HG02885 (cell line): ENCODE results near the gene VAC14.

Experiments used
- ATAC-seq: cut with Tn5 transposase; IDR thresholded peaks from one replicate; pipeline ENCODE4 v1.9.1; 2021; ENCODE audit warnings: mild to moderate bottlenecking; ENCODE audit not compliant: unreplicated experiment, poor library complexity

VAC14 gene

GRCh38 chr16:70696952-70697593 lies 103.9 kb downstream of the VAC14 start:
- no peak for ATAC-seq

- ATAC-seq: no peak
Measured at GRCh38 chr16:70696355-70696754, 104.6 kb downstream of the VAC14 start.

GRCh38 chr16:70695331-70696070 lies 105.5 kb downstream of the VAC14 start:
- no peak for ATAC-seq

DNA sequence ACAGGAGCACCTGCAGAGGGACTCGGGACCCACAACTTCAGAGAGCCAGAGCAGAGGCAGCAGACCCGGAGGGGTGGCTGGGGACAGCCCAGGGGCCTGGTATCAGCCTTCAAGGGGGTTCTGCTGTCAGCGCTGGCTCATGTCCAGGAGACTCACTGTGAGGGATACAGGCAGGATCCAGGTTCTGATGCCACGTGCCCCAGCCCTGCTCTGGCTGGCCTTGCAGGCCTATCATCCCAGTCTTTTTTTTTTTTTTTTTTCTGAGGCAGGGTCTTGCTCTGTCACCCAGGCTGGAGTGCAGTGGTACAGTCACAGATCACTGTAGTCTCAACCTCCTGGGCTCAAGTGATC lies 106.1 kb downstream of the VAC14 start:
- no peak for ATAC-seq

DNA sequence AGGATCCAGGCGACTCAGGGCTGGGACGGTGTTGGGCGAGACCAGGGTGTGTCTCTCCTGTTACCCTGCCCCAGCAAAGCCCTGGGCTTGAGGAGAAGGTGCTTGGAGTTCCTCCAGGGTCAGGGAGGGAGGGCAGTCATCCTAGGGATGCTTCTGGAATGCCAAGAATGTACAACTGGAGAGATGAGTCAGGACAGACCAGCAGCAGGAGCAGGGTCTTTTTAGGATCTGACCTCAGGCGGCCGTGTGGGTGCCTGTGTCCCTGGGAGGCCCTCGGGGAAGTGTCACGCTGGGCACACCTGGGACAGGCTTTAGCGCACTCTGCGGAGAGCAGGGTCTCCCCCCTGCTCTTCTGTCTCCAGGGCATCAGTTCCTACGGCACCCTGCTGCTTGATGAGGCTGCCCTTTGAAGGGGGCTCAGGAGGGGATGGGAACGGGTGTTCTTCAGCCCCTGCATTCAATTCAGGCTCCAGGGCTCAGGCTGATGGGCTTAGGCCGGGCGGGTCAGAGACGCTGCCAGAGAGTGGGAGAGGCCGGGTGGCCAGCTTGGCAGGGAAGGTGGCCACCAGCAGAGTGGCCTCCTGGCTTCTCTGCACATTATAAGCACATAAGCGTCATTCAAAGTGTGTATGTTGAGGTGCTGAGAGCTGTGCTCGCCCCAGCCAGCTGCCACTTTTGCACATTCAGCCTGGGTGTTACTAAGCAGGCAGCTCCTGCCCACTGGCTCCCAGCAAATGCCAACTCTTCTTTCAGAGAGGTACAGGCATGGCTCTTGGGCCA lies 106.7 kb downstream of the VAC14 start:
- no peak for ATAC-seq

- ATAC-seq: no peak
Measured at GRCh38 chr16:70692873-70693671, 107.9 kb downstream of the VAC14 start.

DNA sequence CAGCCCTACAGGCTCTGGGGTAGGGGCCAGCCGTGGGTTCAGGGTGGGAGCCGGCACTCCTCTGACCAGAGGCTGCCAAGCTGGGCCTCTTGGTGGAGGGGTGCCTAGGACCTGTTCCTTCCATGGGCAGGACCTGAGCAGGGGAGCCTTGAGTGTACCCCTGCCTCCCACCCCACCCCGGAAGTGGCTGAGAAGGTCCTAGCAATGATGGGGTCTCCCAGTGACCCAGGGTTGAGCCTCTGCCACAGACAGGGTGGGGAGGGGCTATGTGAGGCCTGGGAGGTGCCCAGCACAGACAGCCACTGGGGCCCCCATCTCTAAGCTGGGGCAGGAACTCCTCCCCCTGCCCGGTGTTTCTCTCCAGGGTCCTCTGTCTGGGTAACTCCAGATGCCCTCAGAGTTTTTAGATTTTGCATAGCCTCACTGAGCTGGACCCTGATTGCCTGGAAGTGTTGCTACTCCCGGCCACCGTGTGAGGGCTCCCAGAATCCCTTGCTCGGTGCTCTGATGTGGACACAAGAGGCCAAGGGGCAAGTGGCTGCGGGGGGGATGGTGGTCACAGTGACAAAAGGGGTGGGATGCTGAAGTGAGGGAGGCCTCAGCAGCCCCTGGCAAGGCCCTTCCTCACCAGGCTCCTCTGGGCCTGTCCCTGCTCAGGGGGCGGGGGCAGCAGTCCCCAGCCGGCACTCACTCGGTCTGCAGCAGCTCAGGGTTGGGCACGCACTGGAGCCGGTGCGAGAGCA lies 108.7 kb downstream of the VAC14 start:
- no peak for ATAC-seq

DNA sequence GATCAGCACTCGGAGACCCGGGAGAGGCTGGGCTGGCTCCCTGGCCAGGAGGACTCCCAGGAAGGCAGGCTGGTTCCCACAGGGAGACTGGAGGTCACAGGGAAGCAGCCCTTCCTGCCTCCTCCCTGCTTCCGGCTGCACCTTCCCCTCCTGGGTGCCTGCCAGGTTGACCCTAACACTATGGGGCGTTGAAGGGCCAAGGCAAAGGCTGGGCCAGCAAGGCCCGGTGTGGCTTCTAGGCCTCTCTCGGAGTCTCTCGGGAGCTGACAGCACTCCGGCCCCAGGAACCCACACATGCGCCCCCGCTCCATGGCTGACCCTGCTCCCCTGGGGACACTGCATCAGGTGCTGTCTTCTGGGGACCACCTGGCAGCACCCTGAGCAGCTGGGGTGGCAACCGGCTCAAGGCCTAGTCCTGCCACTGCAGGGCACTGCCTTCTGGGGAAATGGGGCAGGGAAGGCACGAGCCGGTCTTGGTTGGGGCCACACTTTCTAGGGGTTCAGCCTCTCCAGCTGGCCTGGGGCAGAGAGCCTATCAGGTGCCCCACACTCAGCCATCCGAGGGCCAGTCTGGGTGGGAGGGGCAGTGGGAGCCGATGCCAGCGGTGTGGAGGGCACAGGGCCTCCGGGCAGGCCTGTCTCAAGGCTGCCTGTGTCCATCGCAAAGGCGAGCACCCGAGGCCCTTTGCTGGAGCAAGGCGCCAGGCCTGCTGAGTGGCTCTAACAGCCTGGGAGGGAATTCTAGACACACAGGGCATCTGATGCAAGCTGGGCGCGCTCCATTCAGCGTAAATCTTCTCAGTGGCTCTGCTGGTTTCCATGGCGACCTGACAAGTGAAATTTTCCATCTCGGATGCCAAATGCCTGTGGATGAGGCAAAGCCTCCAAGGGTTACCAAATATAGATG lies 109.5 kb downstream of the VAC14 start:
- ATAC-seq: no peak

DNA sequence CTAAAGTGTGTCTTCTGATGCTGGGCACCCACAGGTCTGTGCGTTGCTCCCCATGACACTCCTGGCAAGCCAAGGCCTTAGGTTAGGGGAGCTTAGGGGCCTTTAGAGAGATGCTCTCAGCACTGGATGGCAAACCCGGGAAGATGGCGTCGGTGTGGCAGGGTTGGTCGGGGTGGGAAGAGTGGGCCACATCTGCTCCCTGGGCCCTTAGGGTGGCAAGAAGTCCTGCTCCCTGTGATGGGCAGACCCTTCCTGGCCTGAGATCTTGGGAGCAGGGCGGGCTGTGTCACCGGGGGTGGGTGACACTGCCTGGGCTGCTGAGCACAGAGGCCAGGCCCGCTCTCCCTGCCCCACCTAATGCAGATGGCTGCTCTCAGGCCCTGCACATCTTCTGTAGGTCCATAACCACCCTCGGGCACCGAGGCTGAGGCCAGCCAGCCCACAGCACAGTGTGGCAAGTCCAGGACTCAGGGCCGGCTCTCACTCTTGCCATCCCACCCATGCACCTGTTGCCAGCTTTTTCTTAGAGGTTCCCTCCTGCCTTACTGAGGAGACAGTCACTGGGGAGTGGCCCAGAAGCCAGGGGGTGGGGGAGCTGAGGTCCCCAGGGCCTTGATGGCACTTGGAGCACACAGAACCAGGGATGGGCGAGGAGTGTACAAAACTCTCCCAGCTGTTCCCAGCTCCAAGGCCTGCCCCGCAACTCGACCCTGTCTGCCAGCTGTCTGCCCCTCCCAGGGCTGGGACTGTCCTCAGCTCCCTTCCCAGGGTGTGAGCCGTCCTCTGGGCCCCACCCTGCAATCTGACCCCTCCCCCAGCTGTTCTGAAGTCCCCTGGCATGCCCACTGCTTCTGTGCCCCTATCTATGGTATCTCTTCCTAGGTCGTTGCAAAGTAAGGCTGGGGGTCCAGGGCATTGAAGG lies 110.7 kb downstream of the VAC14 start:
- ATAC-seq: no peak

- no peak for ATAC-seq
Measured at GRCh38 chr16:70689035-70689969, 111.7 kb downstream of the VAC14 start.

DNA sequence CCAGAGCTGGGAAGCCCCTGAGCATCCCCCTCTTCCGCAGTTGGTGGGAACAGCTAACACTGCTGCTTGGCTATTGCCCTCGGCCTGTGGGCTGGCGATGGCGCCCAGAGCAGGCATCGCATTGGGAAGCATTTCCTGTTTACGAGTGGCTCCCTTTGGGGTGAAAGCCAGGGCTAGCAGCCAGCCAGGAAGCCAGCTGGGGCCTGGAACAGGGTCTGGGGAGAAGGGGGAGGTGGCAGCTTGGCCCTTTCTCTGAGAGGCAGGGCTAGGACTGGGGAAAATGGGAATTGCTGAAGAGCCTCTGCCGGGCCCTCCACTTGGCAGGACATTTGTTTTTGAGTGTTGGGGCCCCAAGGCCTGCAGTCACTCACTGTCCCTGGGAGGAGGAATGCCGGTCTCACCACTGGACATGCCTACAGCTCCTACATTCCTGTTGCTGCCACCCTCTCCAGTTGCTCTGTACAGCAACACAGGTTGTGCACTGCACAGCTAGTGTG lies 112.7 kb downstream of the VAC14 start:
- ATAC-seq: no peak

- ATAC-seq: no peak
Measured at GRCh38 chr16:70687671-70688245, 113.2 kb downstream of the VAC14 start.

- ATAC-seq: no peak
Measured at GRCh38 chr16:70687102-70687511, 113.9 kb downstream of the VAC14 start.

- ATAC-seq: no peak
Measured at GRCh38 chr16:70686376-70687101, 114.4 kb downstream of the VAC14 start.

DNA sequence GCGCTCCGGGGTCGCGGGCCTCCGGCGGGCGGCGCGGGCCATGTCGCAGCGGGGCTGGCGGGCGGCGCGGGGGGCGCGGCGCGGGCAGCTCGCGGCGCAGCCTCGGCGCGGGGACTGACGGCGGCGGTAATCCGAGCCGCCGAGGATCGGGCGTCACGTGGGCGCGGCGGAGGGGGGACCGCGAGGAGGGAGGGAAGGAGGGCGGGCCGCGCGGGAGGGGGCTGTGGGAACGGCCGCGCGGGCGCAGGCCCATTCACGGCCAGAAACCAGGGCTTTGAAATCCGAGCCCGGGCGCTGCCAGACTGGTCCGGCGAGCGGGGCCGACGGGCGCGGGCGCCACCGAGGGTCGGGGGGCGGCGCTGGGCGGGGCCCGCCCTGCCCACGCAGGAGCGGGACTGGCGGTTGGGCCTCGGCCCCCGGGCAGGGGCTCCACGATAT lies 115.0 kb downstream of the VAC14 start, which contains the start of gene MTSS2:
TSS of gene MTSS2 (minus strand) at position 116 of the 438 bp plus-strand sequence. CDS start 262 bp downstream, outside the sequence.
- no peak for ATAC-seq
